Measurements from ENCODE around the gene EEIG1.
A peak's percentile ranks its signal among the peaks of the same experiment; 100 is the strongest.

Gene EEIG1

DNA sequence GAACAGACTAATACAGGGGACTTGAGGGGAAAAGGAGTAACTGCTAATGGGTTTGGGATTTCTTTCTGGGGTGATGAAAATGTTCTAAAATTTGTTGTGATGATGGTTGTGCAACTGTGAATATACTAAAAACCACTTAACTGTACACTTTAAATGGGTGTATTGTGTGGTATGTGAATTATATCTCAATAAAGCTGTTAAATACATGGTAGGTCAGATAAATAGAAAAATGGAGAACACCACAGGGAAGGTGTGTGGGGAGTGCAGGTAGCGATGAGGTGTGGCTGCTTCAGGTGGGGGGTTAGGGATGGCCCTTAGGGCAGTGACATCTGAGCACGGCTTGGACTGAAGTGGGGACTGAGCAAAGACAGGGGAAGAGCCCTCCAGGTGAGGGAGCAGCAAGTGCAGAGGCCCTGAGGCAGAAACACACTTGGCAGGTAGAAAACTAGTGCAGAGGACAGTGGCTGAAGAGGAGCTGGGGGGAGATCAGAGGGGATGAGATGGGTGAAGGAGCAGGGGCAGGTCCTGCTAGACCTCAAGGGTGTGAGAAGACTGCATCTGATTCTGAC, 20.9 kb downstream of the EEIG1 start:
- Histone ChIP-seq H3K9me3 (ENCODE audit: control insufficient read depth, low read length) (no peaks in the 10 kb centered on the region), H3K36me3 (ENCODE audit: control insufficient read depth, insufficient read depth, low read length) (no peaks in the 10 kb centered on the region), H3K27me3 (ENCODE audit: control insufficient read depth, insufficient read depth, low read length, poor library complexity, severe bottlenecking) (no peaks in the 10 kb centered on the region), H3K4me1 (ENCODE audit: control insufficient read depth, insufficient read depth, low read length) (no peaks in the 10 kb centered on the region), H3K27ac (ENCODE audit: insufficient read depth, low read depth, low read length, poor library complexity, severe bottlenecking) (no peak overlapping the region), H3K4me3 (ENCODE audit: insufficient read depth, low read depth, low read length) (no peak overlapping the region)
- 91 to 92% methylated on average over 2 of the region's 2 CpGs for WGBS, 2 experiments

DNA sequence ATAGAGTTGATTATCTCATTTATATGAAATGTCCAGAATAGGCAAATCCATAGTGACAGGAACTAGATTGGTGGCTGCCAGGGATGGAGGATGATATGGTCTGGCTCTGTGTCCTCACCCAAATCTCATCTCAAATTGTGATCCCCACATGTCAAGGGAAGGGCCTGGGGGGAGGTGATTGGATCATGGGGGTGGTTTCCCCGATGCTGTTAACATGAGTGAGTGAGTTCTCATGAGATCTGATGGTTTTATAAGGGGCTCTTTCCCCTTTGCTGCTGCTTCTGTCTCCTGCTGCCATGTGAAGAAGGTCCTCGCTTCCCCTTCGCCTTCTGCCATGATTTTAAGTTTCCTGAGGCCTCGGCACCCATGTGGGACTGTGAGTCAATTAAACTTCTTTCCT, 21.4 kb downstream of the EEIG1 start:
- no peaks in the 10 kb centered on the region for H3K4me1 ChIP-seq (ENCODE audit: control insufficient read depth, insufficient read depth, low read length)
- no peak overlapping the region for H3K27ac ChIP-seq (ENCODE audit: insufficient read depth, low read depth, low read length, poor library complexity, severe bottlenecking)

DNA sequence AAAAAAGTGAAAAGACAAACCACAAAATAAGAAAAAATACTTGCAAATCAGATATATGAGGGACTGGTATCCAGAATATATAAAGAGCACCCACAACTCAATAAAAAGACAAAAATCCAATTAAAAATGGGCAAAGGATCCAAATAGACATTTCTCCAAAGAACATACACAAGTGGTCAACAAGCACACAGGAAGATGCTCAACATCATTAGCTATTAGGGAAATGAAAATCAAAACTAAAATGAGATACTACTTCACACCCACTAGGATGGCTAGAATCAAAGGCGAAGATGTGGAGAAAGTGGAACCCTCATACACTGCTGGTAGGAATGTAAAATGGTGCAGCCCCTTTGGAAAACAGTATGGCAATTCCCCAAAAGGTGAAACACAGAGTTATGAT, 22.1 kb downstream of the EEIG1 start:
- no peaks in the 10 kb centered on the region for H3K4me1 ChIP-seq (ENCODE audit: control insufficient read depth, insufficient read depth, low read length)
- H3K27me3 ChIP-seq (ENCODE audit: control insufficient read depth, insufficient read depth, low read length, poor library complexity, severe bottlenecking) = no peaks in the 10 kb centered on the region
- no peak overlapping the region for H3K4me3 ChIP-seq (ENCODE audit: insufficient read depth, low read depth, low read length)
- no peak overlapping the region for H3K27ac ChIP-seq (ENCODE audit: insufficient read depth, low read depth, low read length, poor library complexity, severe bottlenecking)
- WGBS, 2 experiments = 95 to 100% methylated on average over 1 of the region's 1 CpG
- H3K36me3 ChIP-seq (ENCODE audit: control insufficient read depth, insufficient read depth, low read length) = no peaks in the 10 kb centered on the region
- no peaks in the 10 kb centered on the region for H3K9me3 ChIP-seq (ENCODE audit: control insufficient read depth, low read length)

More for the DNA sequence above, 21.4 kb downstream of the EEIG1 start:
- Histone ChIP-seq H3K36me3 (ENCODE audit: control insufficient read depth, insufficient read depth, low read length) (no peaks in the 10 kb centered on the region), H3K9me3 (ENCODE audit: control insufficient read depth, low read length) (no peaks in the 10 kb centered on the region), H3K4me3 (ENCODE audit: insufficient read depth, low read depth, low read length) (no peak overlapping the region), H3K27me3 (ENCODE audit: control insufficient read depth, insufficient read depth, low read length, poor library complexity, severe bottlenecking) (no peaks in the 10 kb centered on the region)
- WGBS, 2 experiments = 90 to 97% methylated on average over 4 of the region's 4 CpGs

- Histone ChIP-seq H3K4me1 (ENCODE audit: control insufficient read depth, insufficient read depth, low read length) (peaks cover 7% of the 10 kb centered on the region), H3K4me3 (ENCODE audit: insufficient read depth, low read depth, low read length) (no peak overlapping the region), H3K27me3 (ENCODE audit: control insufficient read depth, insufficient read depth, low read length, poor library complexity, severe bottlenecking) (no peaks in the 10 kb centered on the region), H3K27ac (ENCODE audit: insufficient read depth, low read depth, low read length, poor library complexity, severe bottlenecking) (no peak overlapping the region), H3K9me3 (ENCODE audit: control insufficient read depth, low read length) (no peaks in the 10 kb centered on the region), H3K36me3 (ENCODE audit: control insufficient read depth, insufficient read depth, low read length) (no peaks in the 10 kb centered on the region)
- WGBS, 2 experiments = 66 to 68% methylated on average over 12 of the region's 12 CpGs
These were observed 25.3 kb downstream of the EEIG1 start for GRCh38 chr9:127955294-127956015.

- no peaks in the 10 kb centered on the region for H3K36me3 ChIP-seq (ENCODE audit: control insufficient read depth, insufficient read depth, low read length)
- H3K9me3 ChIP-seq (ENCODE audit: control insufficient read depth, low read length) = no peaks in the 10 kb centered on the region
- H3K4me1 ChIP-seq (ENCODE audit: control insufficient read depth, insufficient read depth, low read length) = peaks cover 7% of the 10 kb centered on the region
- no peaks in the 10 kb centered on the region for H3K27me3 ChIP-seq (ENCODE audit: control insufficient read depth, insufficient read depth, low read length, poor library complexity, severe bottlenecking)
- WGBS, 2 experiments = 90 to 93% methylated on average over 13 of the region's 13 CpGs
- no peak overlapping the region for H3K27ac ChIP-seq (ENCODE audit: insufficient read depth, low read depth, low read length, poor library complexity, severe bottlenecking)
- no peak overlapping the region for H3K4me3 ChIP-seq (ENCODE audit: insufficient read depth, low read depth, low read length)
These were observed 25.9 kb downstream of the EEIG1 start for GRCh38 chr9:127954831-127955293.

- WGBS, 2 experiments = 94 to 95% methylated on average over 17 of the region's 17 CpGs
- H3K27ac ChIP-seq (ENCODE audit: insufficient read depth, low read depth, low read length, poor library complexity, severe bottlenecking) = no peak overlapping the region
- H3K9me3 ChIP-seq (ENCODE audit: control insufficient read depth, low read length) = no peaks in the 10 kb centered on the region
- H3K4me3 ChIP-seq (ENCODE audit: insufficient read depth, low read depth, low read length) = no peak overlapping the region
- peaks cover 7% of the 10 kb centered on the region for H3K4me1 ChIP-seq (ENCODE audit: control insufficient read depth, insufficient read depth, low read length)
- no peaks in the 10 kb centered on the region for H3K36me3 ChIP-seq (ENCODE audit: control insufficient read depth, insufficient read depth, low read length)
- no peaks in the 10 kb centered on the region for H3K27me3 ChIP-seq (ENCODE audit: control insufficient read depth, insufficient read depth, low read length, poor library complexity, severe bottlenecking)
These were observed 26.9 kb downstream of the EEIG1 start for GRCh38 chr9:127953768-127954505.

DNA sequence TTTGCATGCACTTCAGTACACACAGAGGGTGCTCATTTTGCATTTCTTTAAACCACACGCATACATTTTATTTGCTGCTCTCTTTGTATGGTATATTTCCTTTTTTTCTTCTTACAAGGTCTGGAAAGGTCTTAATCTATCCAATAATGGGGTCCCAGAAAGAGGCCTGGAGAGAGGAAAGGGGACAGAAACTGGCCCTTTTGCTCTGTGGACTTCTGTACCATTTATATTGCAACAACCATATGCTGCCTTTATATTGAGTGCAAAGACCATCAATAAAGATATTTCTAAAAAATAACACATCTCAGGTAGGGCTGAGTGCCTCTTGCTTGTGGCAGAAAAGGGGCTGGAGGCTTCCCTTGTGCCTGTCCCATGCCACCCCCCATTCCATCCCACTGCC, 27.6 kb downstream of the EEIG1 start:
- H3K4me1 ChIP-seq (ENCODE audit: control insufficient read depth, insufficient read depth, low read length) = peaks cover 9% of the 10 kb centered on the region
- no peak overlapping the region for H3K4me3 ChIP-seq (ENCODE audit: insufficient read depth, low read depth, low read length)
- no peaks in the 10 kb centered on the region for H3K9me3 ChIP-seq (ENCODE audit: control insufficient read depth, low read length)
- no peaks in the 10 kb centered on the region for H3K27me3 ChIP-seq (ENCODE audit: control insufficient read depth, insufficient read depth, low read length, poor library complexity, severe bottlenecking)
- H3K27ac ChIP-seq (ENCODE audit: insufficient read depth, low read depth, low read length, poor library complexity, severe bottlenecking) = no peak overlapping the region
- no peaks in the 10 kb centered on the region for H3K36me3 ChIP-seq (ENCODE audit: control insufficient read depth, insufficient read depth, low read length)
- 100% methylated on average over 1 of the region's 1 CpG; no CpG with 5 or more reads in 1 of the 2 experiments for WGBS, 2 experiments

GRCh38 chr9:127950513-127951289, 30.1 kb downstream of the EEIG1 start:
- WGBS, 2 experiments = 69 to 71% methylated on average over 21 of the region's 21 CpGs
- Histone ChIP-seq H3K27me3 (ENCODE audit: control insufficient read depth, insufficient read depth, low read length, poor library complexity, severe bottlenecking) (no peaks in the 10 kb centered on the region), H3K27ac (ENCODE audit: insufficient read depth, low read depth, low read length, poor library complexity, severe bottlenecking) (peak overlapping the region; percentile 74)

GRCh38 chr9:127949827-127950512, 30.8 kb downstream of the EEIG1 start:
- H3K36me3 ChIP-seq (ENCODE audit: control insufficient read depth, insufficient read depth, low read length) = no peaks in the 10 kb centered on the region
- no peak overlapping the region for H3K4me3 ChIP-seq (ENCODE audit: insufficient read depth, low read depth, low read length)
- no peaks in the 10 kb centered on the region for H3K27me3 ChIP-seq (ENCODE audit: control insufficient read depth, insufficient read depth, low read length, poor library complexity, severe bottlenecking)
- peak overlapping the region; percentile 74 for H3K27ac ChIP-seq (ENCODE audit: insufficient read depth, low read depth, low read length, poor library complexity, severe bottlenecking)
- 91 to 93% methylated on average over 17 of the region's 17 CpGs for WGBS, 2 experiments
- peaks cover 9% of the 10 kb centered on the region for H3K4me1 ChIP-seq (ENCODE audit: control insufficient read depth, insufficient read depth, low read length)
- no peaks in the 10 kb centered on the region for H3K9me3 ChIP-seq (ENCODE audit: control insufficient read depth, low read length)

More at GRCh38 chr9:127950513-127951289, 30.1 kb downstream of the EEIG1 start:
- peaks cover 9% of the 10 kb centered on the region for H3K4me1 ChIP-seq (ENCODE audit: control insufficient read depth, insufficient read depth, low read length)
- H3K9me3 ChIP-seq (ENCODE audit: control insufficient read depth, low read length) = no peaks in the 10 kb centered on the region
- no peaks in the 10 kb centered on the region for H3K36me3 ChIP-seq (ENCODE audit: control insufficient read depth, insufficient read depth, low read length)
- no peak overlapping the region for H3K4me3 ChIP-seq (ENCODE audit: insufficient read depth, low read depth, low read length)
